ENCODE results near the gene APIP.
A peak's percentile ranks its signal among the peaks of the same experiment; 100 is the strongest.
"Not testable (repeated sequence)": the region's sequence is repeated elsewhere in the genome, so short reads cannot be mapped to it uniquely, and the experiment has no call there.

APIP gene

GRCh38 chr11:34899633-34900016, 16.6 kb downstream of the APIP start:
- no peak overlapping the region for H3K4me3 ChIP-seq (ENCODE audit: low read depth, low read length)
- peak; percentile 9 for DNase-seq (ENCODE audit: low read depth)
- TF ChIP-seq, protein P1, sequence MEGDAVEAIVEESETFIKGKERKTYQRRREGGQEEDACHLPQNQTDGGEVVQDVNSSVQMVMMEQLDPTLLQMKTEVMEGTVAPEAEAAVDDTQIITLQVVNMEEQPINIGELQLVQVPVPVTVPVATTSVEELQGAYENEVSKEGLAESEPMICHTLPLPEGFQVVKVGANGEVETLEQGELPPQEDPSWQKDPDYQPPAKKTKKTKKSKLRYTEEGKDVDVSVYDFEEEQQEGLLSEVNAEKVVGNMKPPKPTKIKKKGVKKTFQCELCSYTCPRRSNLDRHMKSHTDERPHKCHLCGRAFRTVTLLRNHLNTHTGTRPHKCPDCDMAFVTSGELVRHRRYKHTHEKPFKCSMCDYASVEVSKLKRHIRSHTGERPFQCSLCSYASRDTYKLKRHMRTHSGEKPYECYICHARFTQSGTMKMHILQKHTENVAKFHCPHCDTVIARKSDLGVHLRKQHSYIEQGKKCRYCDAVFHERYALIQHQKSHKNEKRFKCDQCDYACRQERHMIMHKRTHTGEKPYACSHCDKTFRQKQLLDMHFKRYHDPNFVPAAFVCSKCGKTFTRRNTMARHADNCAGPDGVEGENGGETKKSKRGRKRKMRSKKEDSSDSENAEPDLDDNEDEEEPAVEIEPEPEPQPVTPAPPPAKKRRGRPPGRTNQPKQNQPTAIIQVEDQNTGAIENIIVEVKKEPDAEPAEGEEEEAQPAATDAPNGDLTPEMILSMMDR (IDR thresholded peaks at IDR 0.05; ENCODE audit: insufficient read depth, low read depth, low read length, missing control alignments) = no peak

- TF ChIP-seq, protein P1 (IDR thresholded peaks at IDR 0.05; ENCODE audit: insufficient read depth, low read depth, low read length, missing control alignments) = no peak
- H3K4me3 ChIP-seq (ENCODE audit: low read depth, low read length) = no peak overlapping the region
- no peak for DNase-seq (ENCODE audit: low read depth)
These were observed 17.7 kb downstream of the APIP start for GRCh38 chr11:34898474-34898873.

GRCh38 chr11:34897171-34897870, 18.9 kb downstream of the APIP start:
- TF ChIP-seq, protein P1 (IDR thresholded peaks at IDR 0.05; ENCODE audit: insufficient read depth, low read depth, low read length, missing control alignments) = no peak
- no peak for DNase-seq (ENCODE audit: low read depth)

DNA sequence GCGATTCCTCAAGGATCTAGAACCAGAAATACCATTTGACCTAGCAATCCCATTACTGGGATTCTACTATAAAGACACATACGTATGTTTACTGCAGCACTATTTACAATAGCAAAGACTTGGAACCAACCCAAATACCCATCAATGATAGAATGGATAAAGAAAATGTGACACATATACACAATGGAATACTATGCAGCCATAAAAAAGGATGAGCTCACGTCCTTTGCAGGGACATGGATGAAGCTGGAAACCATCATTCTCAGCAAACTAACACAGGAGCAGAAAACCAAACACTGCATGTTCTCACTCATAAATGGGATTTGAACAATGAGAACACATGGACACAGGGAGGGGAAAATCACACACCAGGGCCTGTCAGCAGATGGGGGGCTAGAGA, 20.0 kb downstream of the APIP start:
- not testable (repeated sequence) for DNase-seq (ENCODE audit: low read depth); H3K4me3 ChIP-seq (ENCODE audit: low read depth, low read length)

More at GRCh38 chr11:34897171-34897870, 18.9 kb downstream of the APIP start:
- H3K4me3 ChIP-seq (ENCODE audit: low read depth, low read length) = no peak overlapping the region

GRCh38 chr11:34893416-34893815, 22.8 kb downstream of the APIP start:
- TF ChIP-seq, protein P1 (IDR thresholded peaks at IDR 0.05; ENCODE audit: insufficient read depth, low read depth, low read length, missing control alignments) = no peak
- no peak for DNase-seq (ENCODE audit: low read depth)
- no peak overlapping the region for H3K4me3 ChIP-seq (ENCODE audit: low read depth, low read length)

DNA sequence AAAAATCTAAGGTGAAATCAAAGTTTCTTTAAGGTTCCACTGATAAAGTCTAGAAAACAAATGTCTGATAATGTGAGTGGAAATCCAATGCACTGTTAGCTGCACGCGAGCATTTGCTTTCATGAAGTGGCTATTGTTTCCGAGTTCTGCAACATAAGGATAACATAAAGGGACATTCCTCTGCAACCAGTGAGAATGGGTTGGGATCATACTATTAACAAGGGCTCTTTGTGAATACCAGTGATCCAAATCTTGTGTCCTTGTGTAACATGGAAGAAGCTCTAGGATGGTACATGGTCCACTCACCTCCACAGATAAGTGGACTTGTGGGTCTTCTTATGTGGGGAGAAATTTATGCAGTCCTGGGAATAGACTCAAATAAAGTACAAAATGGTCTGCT, 24.6 kb downstream of the APIP start:
- TF ChIP-seq, protein P1 (IDR thresholded peaks at IDR 0.05; ENCODE audit: insufficient read depth, low read depth, low read length, missing control alignments) = no peak
- H3K4me3 ChIP-seq (ENCODE audit: low read depth, low read length) = no peak overlapping the region
- no peak for DNase-seq (ENCODE audit: low read depth)

- TF ChIP-seq, protein P1 (IDR thresholded peaks at IDR 0.05; ENCODE audit: insufficient read depth, low read depth, low read length, missing control alignments) = peak; percentile 28
- DNase-seq (ENCODE audit: low read depth) = peak; percentile 21
- H3K4me3 ChIP-seq (ENCODE audit: low read depth, low read length) = no peak overlapping the region
These were observed 25.4 kb downstream of the APIP start for GRCh38 chr11:34890812-34891211.
